Stimulated activated CD8-positive, alpha-beta memory T cell treated with anti-CD3 and anti-CD28 coated beads, Interleukin-7, amount 100 ng/mL, for 1 hour (primary cell): ENCODE results near the gene HTR1D.

Experiments
- DNase-seq, 2 donors: peaks; one replicate each; pipeline ENCODE4 v3.0.0-alpha.2; 2020; ENCODE audit warnings: low read depth in 2 of 2

The HTR1D gene

DNA sequence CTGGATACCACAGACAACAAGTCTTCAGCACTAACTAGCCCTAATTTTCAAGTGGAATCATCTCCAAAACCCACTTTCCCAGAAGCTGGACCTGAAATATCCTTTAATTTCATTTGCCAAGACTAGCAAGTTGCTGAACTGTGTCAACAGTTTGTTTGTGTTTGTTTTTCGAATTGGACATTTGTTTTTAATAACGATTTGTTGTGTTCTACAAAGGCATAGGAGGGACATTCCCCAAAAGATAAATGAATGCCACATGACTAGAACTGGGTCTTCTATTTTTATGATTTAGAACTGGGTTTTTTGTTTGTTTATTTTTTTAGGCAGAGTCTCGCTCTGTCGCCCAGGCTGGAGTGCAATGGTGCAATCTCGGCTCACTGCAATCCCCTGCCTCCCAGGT, 66.6 kb downstream of the HTR1D start:
- DNase-seq, result no peak

- no peak for DNase-seq
These were observed 67.2 kb downstream of the HTR1D start for GRCh38 chr1:23150125-23150524.

DNA sequence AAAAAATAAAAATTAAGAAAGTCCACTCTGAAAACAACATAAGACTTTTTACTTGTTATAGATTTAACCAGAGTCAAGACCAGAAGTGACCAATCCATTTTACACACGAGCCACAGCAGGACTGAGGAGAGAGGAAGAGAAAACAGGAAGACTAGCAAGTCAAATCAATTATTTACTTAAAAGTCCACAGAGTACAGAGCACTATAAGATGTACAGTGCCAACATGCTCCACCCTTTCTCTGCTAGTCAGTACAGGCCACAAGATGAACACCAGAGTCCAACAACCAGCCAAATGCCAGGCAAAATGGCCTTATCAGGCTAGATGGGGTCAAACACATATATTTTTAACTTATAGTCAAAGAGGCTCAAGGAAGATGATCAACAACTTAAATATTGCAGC, 68.2 kb downstream of the HTR1D start:
- no peak for DNase-seq

DNA sequence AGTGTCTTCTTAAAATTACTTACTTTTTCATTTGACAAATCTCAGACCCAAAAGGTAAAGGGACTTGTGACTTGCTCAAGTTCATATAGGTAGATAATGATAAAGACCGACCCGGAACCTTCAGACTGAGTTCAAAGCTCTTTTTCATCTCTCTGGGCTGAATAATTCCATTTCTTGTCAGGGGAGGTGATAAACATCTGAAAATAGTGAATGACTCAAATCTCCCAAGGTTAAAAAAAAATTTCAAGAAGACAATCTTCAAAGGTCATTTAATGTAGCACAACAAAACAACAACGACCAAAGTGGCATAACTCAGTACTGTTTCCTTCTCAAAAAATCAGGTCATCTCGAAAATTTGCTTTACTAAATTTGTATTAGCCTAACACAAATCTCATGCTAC, 69.2 kb downstream of the HTR1D start:
- DNase-seq, result no peak
